ENCODE results near the gene CLDN11.

The CLDN11 gene

GRCh38 chr3:170428095-170428494 is 9.4 kb downstream of the CLDN11 start:
- DNase-seq: no peak

GRCh38 chr3:170429050-170429449 is 10.4 kb downstream of the CLDN11 start:
- peak in 1 of 6 experiments; percentile 2 for DNase-seq

- no peak for DNase-seq
Measured at GRCh38 chr3:170431054-170431453, 12.4 kb downstream of the CLDN11 start.

GRCh38 chr3:170432416-170432815 is 13.7 kb downstream of the CLDN11 start:
- DNase-seq: no peak

GRCh38 chr3:170436697-170437096 is 18.0 kb downstream of the CLDN11 start:
- DNase-seq: no peak

- DNase-seq: no peak
Measured at GRCh38 chr3:170437176-170437575, 18.5 kb downstream of the CLDN11 start.

- DNase-seq: no peak
Measured at GRCh38 chr3:170437696-170438407, 19.2 kb downstream of the CLDN11 start.

- DNase-seq: no peak
Measured at GRCh38 chr3:170438836-170439235, 20.2 kb downstream of the CLDN11 start.

- DNase-seq: no peak
Measured at GRCh38 chr3:170440344-170440743, 21.7 kb downstream of the CLDN11 start.

GRCh38 chr3:170441412-170441811 is 22.7 kb downstream of the CLDN11 start:
- DNase-seq: no peak

- DNase-seq: no peak
Measured at GRCh38 chr3:170442947-170443346, 24.3 kb downstream of the CLDN11 start.

GRCh38 chr3:170443457-170443856 is 24.8 kb downstream of the CLDN11 start:
- no peak for DNase-seq

GRCh38 chr3:170448584-170448983 is 29.9 kb downstream of the CLDN11 start:
- DNase-seq: no peak

- DNase-seq: no peak
Measured at GRCh38 chr3:170450039-170450438, 31.4 kb downstream of the CLDN11 start.

GRCh38 chr3:170454509-170454908 is 35.8 kb downstream of the CLDN11 start:
- DNase-seq: no peak

GRCh38 chr3:170458285-170458684 is 39.6 kb downstream of the CLDN11 start:
- DNase-seq: no peak

- DNase-seq: no peak
Measured at GRCh38 chr3:170463011-170463410, 44.3 kb downstream of the CLDN11 start.

GRCh38 chr3:170465955-170466354 is 47.3 kb downstream of the CLDN11 start:
- no peak for DNase-seq

- DNase-seq: no peak
Measured at GRCh38 chr3:170467007-170467406, 48.3 kb downstream of the CLDN11 start.

GRCh38 chr3:170467571-170468147 is 49.0 kb downstream of the CLDN11 start:
- DNase-seq: no peak

GRCh38 chr3:170469151-170470062 is 50.7 kb downstream of the CLDN11 start:
- DNase-seq: no peak

- no peak for DNase-seq
Measured at GRCh38 chr3:170470063-170471016, 51.7 kb downstream of the CLDN11 start.

- DNase-seq: no peak
Measured at GRCh38 chr3:170471149-170471548, 52.5 kb downstream of the CLDN11 start.
